Progenitor cell of endocrine pancreas (in vitro differentiated cells): ENCODE data around the gene TNRC6C. TPM values are rescaled to one million over a fixed set of nuclear protein-coding genes. Genes with fewer than 3 reads are reported as not detected.
"Not testable (repeated sequence)": the region's sequence is repeated elsewhere in the genome, so short reads cannot be mapped to it uniquely, and the experiment has no call there.

Experiments
- DNase-seq: peaks from one replicate; pipeline ENCODE4 v3.0.0; 2021; ENCODE audit warnings: low spot score; ENCODE audit not compliant: unreplicated experiment
- H3K27ac Mint-ChIP-seq: 2 replicates; pipeline ENCODE4 v1.8.0; 2021; ENCODE audit warnings: mild to moderate bottlenecking, moderate library complexity, mixed read lengths
- H3K27me3 Mint-ChIP-seq: 2 replicates; pipeline ENCODE4 v1.8.0; 2021; ENCODE audit warnings: mixed read lengths
- H3K36me3 Mint-ChIP-seq: 2 replicates; pipeline ENCODE4 v1.8.0; 2022; ENCODE audit warnings: mixed read lengths; ENCODE audit not compliant: insufficient read depth
- H3K4me1 Mint-ChIP-seq: 2 replicates; pipeline ENCODE4 v1.8.0; 2021; ENCODE audit warnings: low read depth, mixed read lengths
- H3K4me3 Mint-ChIP-seq: 2 replicates; pipeline ENCODE4 v1.8.0; 2021; ENCODE audit warnings: low read depth, mild to moderate bottlenecking, moderate library complexity, mixed read lengths
- H3K9me3 Mint-ChIP-seq: 2 replicates; pipeline ENCODE4 v1.8.0; 2021; ENCODE audit warnings: low read depth, mixed read lengths
- CTCF ChIP-seq: fragments of 200-600 bp; sonication (generic); IDR thresholded peaks from one replicate; pipeline ENCODE4 v1.5.0; 2021; ENCODE audit warnings: antibody characterized with exemption, mild to moderate bottlenecking; ENCODE audit not compliant: unreplicated experiment
- total RNA-seq: library from RNA; stranded (reverse); gene quantifications from 2 replicates; pipeline ENCODE4 v1.2.1, GENCODE V29; 2021

Gene TNRC6C
- total RNA-seq, 1 donor from 2014 or later, result 38.3 TPM

- H3K36me3 Mint-ChIP-seq, result peaks cover 4% of the 10 kb centered on the region
- no peak overlapping the region for H3K27ac Mint-ChIP-seq
- no peak overlapping the region for H3K4me3 Mint-ChIP-seq
- no peaks in the 10 kb centered on the region for H3K9me3 Mint-ChIP-seq
- no peaks in the 10 kb centered on the region for H3K27me3 Mint-ChIP-seq
- H3K4me1 Mint-ChIP-seq, result no peaks in the 10 kb centered on the region
- DNase-seq, result no peak
- TF ChIP-seq CTCF, result no peak
Measured at GRCh38 chr17:78064708-78065107, 106.2 kb downstream of the TNRC6C start.

GRCh38 chr17:78066976-78067375, 108.5 kb downstream of the TNRC6C start:
- not testable (repeated sequence) for H3K27ac Mint-ChIP-seq, H3K36me3 Mint-ChIP-seq, H3K27me3 Mint-ChIP-seq, H3K4me3 Mint-ChIP-seq, H3K4me1 Mint-ChIP-seq, H3K9me3 Mint-ChIP-seq, DNase-seq

- Mint-ChIP-seq H3K27me3 (no peaks in the 10 kb centered on the region), H3K4me1 (no peaks in the 10 kb centered on the region), H3K27ac (no peak overlapping the region), H3K36me3 (peaks cover 27% of the 10 kb centered on the region), H3K4me3 (no peak overlapping the region), H3K9me3 (no peaks in the 10 kb centered on the region)
- no peak for DNase-seq
- TF ChIP-seq CTCF, result no peak
Measured at GRCh38 chr17:78069695-78070094, 111.2 kb downstream of the TNRC6C start.

- H3K9me3 Mint-ChIP-seq, result no peaks in the 10 kb centered on the region
- peaks cover 40% of the 10 kb centered on the region for H3K36me3 Mint-ChIP-seq
- peaks cover 3% of the 10 kb centered on the region for H3K4me1 Mint-ChIP-seq
- H3K27ac Mint-ChIP-seq, result no peak overlapping the region
- no peak for DNase-seq
- no peak for TF ChIP-seq CTCF
- no peak overlapping the region for H3K4me3 Mint-ChIP-seq
- H3K27me3 Mint-ChIP-seq, result no peaks in the 10 kb centered on the region
Measured at GRCh38 chr17:78072961-78073360, 114.5 kb downstream of the TNRC6C start.

GRCh38 chr17:78075011-78075410, 116.5 kb downstream of the TNRC6C start:
- Mint-ChIP-seq H3K4me1 (peaks cover 3% of the 10 kb centered on the region), H3K27ac (no peak overlapping the region), H3K36me3 (peaks cover 43% of the 10 kb centered on the region), H3K9me3 (no peaks in the 10 kb centered on the region), H3K4me3 (no peak overlapping the region), H3K27me3 (no peaks in the 10 kb centered on the region)
- DNase-seq, result no peak
- TF ChIP-seq CTCF, result no peak

- Mint-ChIP-seq H3K27ac (no peak overlapping the region), H3K4me1 (peaks cover 3% of the 10 kb centered on the region), H3K27me3 (no peaks in the 10 kb centered on the region), H3K36me3 (peaks cover 41% of the 10 kb centered on the region), H3K4me3 (no peak overlapping the region), H3K9me3 (no peaks in the 10 kb centered on the region)
- no peak for TF ChIP-seq CTCF
- DNase-seq, result no peak
Measured at GRCh38 chr17:78075545-78075944, 117.0 kb downstream of the TNRC6C start.
